Pancreas (tissue), 10 donors: ENCODE results near the gene C2orf68. TPM values are rescaled to one million over a fixed set of nuclear protein-coding genes. Genes with fewer than 3 reads are reported as not detected.
A peak's percentile ranks its signal among the peaks of the same experiment; 100 is the strongest.
"Not testable (repeated sequence)": the region's sequence is repeated elsewhere in the genome, so short reads cannot be mapped to it uniquely, and the experiment has no call there.

Source experiments
- ATAC-seq, 4 donors: fragments of 200-7000 bp; cut with Tn5 transposase; one replicate each; pipeline versions ENCODE4 v1.8.0 to v1.9.1; 2020; ENCODE audit warnings: mild to moderate bottlenecking in 4 of 4, moderate library complexity in 4 of 4
- DNase-seq, 6 donors: peaks; one replicate each; pipeline ENCODE4 v3.0.0-alpha.2; 2020
- FAIRE-seq: peaks from 2 replicates; lab custom pipeline; 2012; peaks lifted over from hg19 to GRCh38; lab: Jason Lieb, UNC
- H3K27ac ChIP-seq, 4 donors: fragments of 200-600 bp; sonication (generic); 1 replicate in 3 of 4; 2 replicates in 1 of 4; pipeline versions ENCODE4 v1.5.0 to v1.8.0; 2020
- H3K27me3 ChIP-seq, 4 donors: fragments of 200-600 bp; one replicate each; pipeline ENCODE4 v1.8.0; 2021
- H3K36me3 ChIP-seq, 3 donors: fragments of 200-600 bp; sonication (generic) in 1 of 3; one replicate each; pipeline versions ENCODE4 v1.5.0 to v1.8.0; 2020 to 2021
- H3K4me1 ChIP-seq, 3 donors: fragments of 200-600 bp; one replicate each; pipeline ENCODE4 v1.8.0; 2021
- H3K4me3 ChIP-seq, 4 donors: fragments of 200-600 bp; sonication (generic) in 2 of 4; one replicate each; pipeline versions ENCODE4 v1.5.0 to v1.8.0; 2020 to 2021
- H3K9me3 ChIP-seq, 4 donors: fragments of 200-600 bp; one replicate each; pipeline ENCODE4 v1.8.0; 2021
- CTCF ChIP-seq, 4 donors: fragments of 200-600 bp; sonication (generic) in 3 of 4; IDR thresholded peaks; one replicate each; pipeline versions ENCODE4 v1.5.0 to v1.8.0; 2021; ENCODE audit warnings: antibody characterized with exemption in 4 of 4
- WGBS, 2 donors: extraction: QIAGEN DNeasy Blood & Tissue Kit; methylation state at CpG; one replicate each; pipeline ENCODE4 v1.1.7; 2013; 5-methylcytosine and 5-hydroxymethylcytosine counted together
- intact Hi-C, 3 donors: fragments of 100-400 bp; cut with DNase I; formaldehyde crosslinking; loops; one replicate each; pipeline versions ENCODE4 v1.11.1 to v1.14.2; 2022
- polyA plus RNA-seq, 2 donors: library from polyadenylated mRNA; stranded (reverse); fragments of 200-250 nt; gene quantifications; one replicate each; pipeline ENCODE4 v1.2.3, GENCODE V29; 2013
- total RNA-seq, 6 donors: library from RNA; stranded (reverse); fragmentation: NEBNext Ultra II Directional in 4 of 6; extraction: Animal tissue kit (Norgen Biotek cat#: 25700) in 4 of 6; gene quantifications; one replicate each; pipeline versions ENCODE4 v1.2.1 to v1.2.4, GENCODE V29; 2021 to 2023
- donor health status: healthy with polysubstance abuse.
- donor health status: DM: no; HTN: no; CAD: no; lungs with moderate emphysema.
- donor health status: DM: no; HTN: no; CAD: no.
- donor health status: control.
- donor health status: control.
- donor health status: Bipolar disorder and iron deficiency.
- donor health status: DM: yes; HTN: yes; CAD: no.
- donor health status: DM: no; HTN: no; CAD: no.
- donor health status: DM: no; HTN: no; CAD: no.
- donor health status: DM: yes; HTN: yes; CAD: no.

C2orf68 gene
- total and polyA plus RNA-seq, 8 donors = 12.3 to 33.1 (median 15.8) TPM

DNA sequence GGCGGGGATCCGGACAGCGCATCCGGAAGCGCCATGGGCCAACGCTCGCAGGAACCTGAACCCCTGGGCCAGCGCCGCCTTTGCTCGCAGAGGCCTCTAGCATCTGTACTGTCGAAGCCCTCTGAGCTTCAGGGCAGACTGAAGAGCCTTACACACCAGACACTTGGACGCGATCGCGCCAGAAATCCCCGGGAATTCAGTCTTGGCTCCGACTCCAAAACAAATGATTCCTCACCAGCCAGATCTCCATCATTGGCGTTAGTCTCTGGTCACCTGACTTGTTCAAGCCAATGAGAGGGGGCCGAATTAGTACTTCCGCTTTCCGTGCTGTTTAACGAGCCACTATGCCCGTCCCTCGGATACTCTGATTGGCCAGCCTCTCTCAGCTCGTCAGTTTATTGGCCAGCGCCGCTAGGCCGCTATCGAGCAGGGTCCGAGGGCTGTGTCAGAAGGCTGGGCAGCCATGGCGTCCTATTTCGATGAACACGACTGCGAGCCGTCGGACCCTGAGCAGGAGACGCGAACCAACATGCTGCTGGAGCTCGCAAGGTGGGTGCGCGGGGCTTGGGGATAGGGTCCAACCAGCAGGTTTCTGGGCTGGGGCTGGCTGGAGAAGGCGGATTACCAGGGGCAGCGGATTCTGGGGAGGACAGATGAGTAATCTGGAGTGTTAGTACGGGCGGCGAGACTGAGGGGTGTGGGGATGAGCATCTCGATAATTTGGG is 16.4 kb downstream of the C2orf68 start, which contains the start of gene RNF181:
Gene RNF181, plus strand, starts transcription at position 445 of the 725 bp plus-strand sequence. Its CDS starts 19 bp downstream, at position 464.
- DNase-seq (peak; percentile 87 to 96 (median 95)), FAIRE-seq (peak; percentile 98), ATAC-seq (peak; percentile 93 to 97 (median 94))
- Histone ChIP-seq H3K9me3 (no peaks in the 10 kb centered on the region), H3K4me1 (peaks cover 8 to 32% (median 29%) of the 10 kb centered on the region in 3 donors), H3K36me3 (peaks cover 0 to 10% (median 9%) of the 10 kb centered on the region in 3 donors), H3K27me3 (no peaks in the 10 kb centered on the region), H3K4me3 (peak within 1 kb of the TSS; percentile 56 to 83 (median 80)), H3K27ac (peak within 1 kb of the TSS; percentile 61 to 90 (median 76))
- no peak for TF ChIP-seq CTCF (IDR thresholded peaks at IDR 0.05)
- 0% methylated on average over 47 of the region's 47 CpGs for WGBS, 2 donors
- intact Hi-C loops = no loop called here

- ATAC-seq = peak; percentile 1 to 5 (median 2)
- H3K9me3 ChIP-seq = no peaks in the 10 kb centered on the region
- 14 to 16% methylated on average over 13 of the region's 13 CpGs for WGBS, 2 donors
- no peaks in the 10 kb centered on the region for H3K27me3 ChIP-seq
- peak overlapping the region; percentile 56 to 83 (median 80) for H3K4me3 ChIP-seq
- intact Hi-C loops = no loop called here
- FAIRE-seq = no peak
- no peak for DNase-seq
- peak overlapping the region; percentile 61 to 90 (median 76) for H3K27ac ChIP-seq
- TF ChIP-seq CTCF (IDR thresholded peaks at IDR 0.05) = no peak
- H3K4me1 ChIP-seq = peaks cover 14 to 37% (median 32%) of the 10 kb centered on the region in 3 donors
- H3K36me3 ChIP-seq = peaks cover 0 to 10% (median 9%) of the 10 kb centered on the region in 3 donors
Observed at GRCh38 chr2:85594715-85595300, 17.1 kb downstream of the C2orf68 start.

DNA sequence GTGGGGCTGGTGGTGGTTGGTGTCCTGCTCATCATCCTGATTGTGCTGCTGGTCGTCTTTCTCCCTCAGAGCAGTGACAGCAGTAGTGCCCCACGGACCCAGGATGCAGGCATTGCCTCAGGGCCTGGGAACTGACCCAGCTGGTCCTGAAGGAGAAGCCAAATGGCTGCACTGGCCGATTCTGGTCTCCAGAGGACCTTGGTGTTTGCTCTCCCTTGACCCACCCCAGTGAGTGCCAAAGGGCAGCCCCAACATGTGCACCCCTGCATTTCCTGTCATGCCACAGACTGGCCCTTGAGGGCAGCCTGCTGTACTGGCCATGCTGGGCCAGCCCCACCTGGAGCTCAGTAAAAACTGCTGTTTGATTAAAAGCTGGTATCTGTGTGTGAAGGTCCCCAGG is 18.8 kb downstream of the C2orf68 start:
- peak overlapping the region in 3 of 4 donors; percentile 36 to 48 (median 43) for H3K27ac ChIP-seq
- ATAC-seq = peak; percentile 22 to 53 (median 38)
- H3K4me1 ChIP-seq = peaks cover 20 to 40% (median 32%) of the 10 kb centered on the region in 3 donors
- DNase-seq = peak; percentile 77 to 88 (median 85)
- no peaks in the 10 kb centered on the region for H3K27me3 ChIP-seq
- intact Hi-C loops = no loop called here
- no peak overlapping the region for H3K4me3 ChIP-seq
- no peaks in the 10 kb centered on the region for H3K9me3 ChIP-seq
- 24% methylated on average over 3 of the region's 3 CpGs for WGBS, 2 donors
- FAIRE-seq = no peak
- peaks cover 0 to 4% (median 0%) of the 10 kb centered on the region in 3 donors for H3K36me3 ChIP-seq
- TF ChIP-seq CTCF (IDR thresholded peaks at IDR 0.05) = no peak

DNA sequence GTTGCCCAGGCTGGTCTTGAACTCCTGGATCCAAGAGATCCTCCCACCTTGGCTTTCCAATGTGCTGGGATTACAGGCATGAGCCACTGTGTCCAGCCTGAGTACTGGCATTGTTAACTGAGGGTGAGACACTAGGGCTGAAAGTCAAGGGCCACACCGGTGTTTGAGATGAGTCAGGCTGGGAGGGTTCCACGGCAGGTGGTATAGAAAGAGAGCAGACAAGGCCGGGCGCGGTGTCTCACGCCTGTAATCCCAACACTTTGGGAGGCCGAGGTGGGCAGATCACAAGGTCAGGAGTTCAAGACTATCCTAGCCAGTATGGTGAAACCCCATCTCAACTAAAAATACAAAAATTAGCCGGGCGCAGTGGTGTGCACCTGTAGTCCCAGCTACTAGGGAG is 19.6 kb downstream of the C2orf68 start:
- H3K27me3 ChIP-seq, DNase-seq, ATAC-seq, H3K36me3 ChIP-seq, H3K9me3 ChIP-seq, H3K4me3 ChIP-seq, FAIRE-seq, intact Hi-C loops: not testable (repeated sequence)
- 86 to 92% methylated on average over 9 of the region's 9 CpGs for WGBS, 2 donors
- peaks cover 20 to 35% (median 30%) of the 10 kb centered on the region in 3 donors for H3K4me1 ChIP-seq
- H3K27ac ChIP-seq = peak overlapping the region in 2 of 4 donors; percentile 16 to 27

GRCh38 chr2:85591563-85591962 is 20.3 kb downstream of the C2orf68 start:
- TF ChIP-seq CTCF (IDR thresholded peaks at IDR 0.05) = no peak
- ATAC-seq (no peak), FAIRE-seq (no peak), DNase-seq (peak in 3 of 6 donors; percentile 27 to 74 (median 60))
- Histone ChIP-seq H3K4me3 (no peak overlapping the region), H3K36me3 (no peaks in the 10 kb centered on the region), H3K27ac (peak overlapping the region in 1 of 4 donors; percentile 27), H3K27me3 (no peaks in the 10 kb centered on the region), H3K4me1 (peaks cover 20 to 38% (median 23%) of the 10 kb centered on the region in 3 donors), H3K9me3 (no peaks in the 10 kb centered on the region)
- intact Hi-C loops = no loop called here
- WGBS, 2 donors = 74 to 79% methylated on average over 12 of the region's 12 CpGs
